Stimulated activated CD4-positive, alpha-beta T cell treated with anti-CD3 and anti-CD28 coated beads, Interleukin-1b, Interleukin-23, amount 100 ng/mL, for 1 hour (primary cell): Measurements from ENCODE around the gene GRAP2.
"Not testable (repeated sequence)": the region's sequence is repeated elsewhere in the genome, so short reads cannot be mapped to it uniquely, and the experiment has no call there.

Experiments
- DNase-seq, 2 donors: peaks; one replicate each; pipeline ENCODE4 v3.0.0-alpha.2; 2020; ENCODE audit warnings: low read depth in 2 of 2

The GRAP2 gene

DNA sequence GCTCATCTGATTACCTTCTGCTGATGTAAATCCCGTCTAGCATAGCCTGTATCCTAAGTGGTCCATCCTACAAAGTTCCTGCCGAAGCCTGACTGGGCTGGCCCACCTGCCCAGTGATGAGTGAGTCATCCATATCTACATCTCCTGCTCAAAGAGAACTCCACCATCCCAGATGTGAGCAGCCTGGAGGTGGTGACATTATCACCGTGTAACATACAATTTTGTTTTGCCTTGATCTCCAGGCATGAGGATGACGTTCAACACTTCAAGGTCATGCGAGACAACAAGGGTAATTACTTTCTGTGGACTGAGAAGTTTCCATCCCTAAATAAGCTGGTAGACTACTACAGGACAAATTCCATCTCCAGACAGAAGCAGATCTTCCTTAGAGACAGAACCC, 64.9 kb downstream of the GRAP2 start:
- DNase-seq, result no peak

DNA sequence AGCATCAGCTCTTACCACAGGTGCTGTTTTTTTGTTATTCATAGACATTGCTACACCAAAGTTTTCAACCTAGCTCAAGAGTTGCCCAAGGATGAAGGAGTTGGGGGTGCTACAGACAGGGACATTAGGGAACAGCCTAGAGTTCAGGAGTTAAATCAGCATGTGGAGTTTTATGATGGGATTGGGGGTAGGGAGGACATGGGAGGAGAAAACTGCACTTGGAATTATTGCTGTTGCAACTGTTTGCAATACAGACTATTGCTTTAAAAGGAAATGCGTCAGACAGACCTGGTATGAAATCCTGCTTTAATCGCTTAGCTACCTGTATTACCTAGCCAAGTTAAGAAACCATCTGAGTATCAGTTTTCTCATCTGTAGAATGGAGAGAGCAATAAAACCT, 65.6 kb downstream of the GRAP2 start:
- no peak for DNase-seq

DNA sequence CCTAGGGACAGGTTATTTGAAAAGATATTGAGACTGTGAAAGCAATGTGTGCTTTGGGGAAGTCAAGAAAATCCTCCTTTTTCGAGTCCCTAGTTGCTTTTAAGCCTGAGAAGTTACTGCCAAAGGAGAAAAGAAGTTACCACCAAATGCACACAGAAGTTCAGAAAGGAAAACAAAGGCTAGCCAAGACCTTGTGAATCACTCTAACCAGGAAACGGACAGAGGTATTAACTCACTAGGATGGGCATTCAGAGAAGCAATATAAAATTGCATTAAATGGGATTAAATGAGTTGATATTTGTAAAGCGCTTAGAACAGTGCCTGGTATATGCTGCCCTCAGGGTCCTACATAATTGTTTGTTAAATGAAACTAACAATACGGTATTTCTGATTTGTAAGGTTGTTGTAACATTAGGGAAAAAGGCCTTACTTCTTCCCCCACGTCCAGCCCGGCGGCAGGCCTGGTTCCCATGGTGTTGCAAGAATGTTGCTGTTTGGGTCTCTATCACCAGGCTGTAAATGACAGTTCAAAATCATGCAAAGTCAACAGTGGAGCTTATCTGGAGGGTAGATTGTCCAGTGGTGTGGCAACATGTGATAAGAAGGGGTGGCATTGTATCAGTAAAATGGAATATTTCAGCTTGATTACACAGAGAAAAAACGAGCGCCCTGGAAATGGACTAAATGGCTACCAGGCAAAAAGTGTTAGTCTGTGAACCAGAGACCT, 66.4 kb downstream of the GRAP2 start:
- no peak for DNase-seq

DNA sequence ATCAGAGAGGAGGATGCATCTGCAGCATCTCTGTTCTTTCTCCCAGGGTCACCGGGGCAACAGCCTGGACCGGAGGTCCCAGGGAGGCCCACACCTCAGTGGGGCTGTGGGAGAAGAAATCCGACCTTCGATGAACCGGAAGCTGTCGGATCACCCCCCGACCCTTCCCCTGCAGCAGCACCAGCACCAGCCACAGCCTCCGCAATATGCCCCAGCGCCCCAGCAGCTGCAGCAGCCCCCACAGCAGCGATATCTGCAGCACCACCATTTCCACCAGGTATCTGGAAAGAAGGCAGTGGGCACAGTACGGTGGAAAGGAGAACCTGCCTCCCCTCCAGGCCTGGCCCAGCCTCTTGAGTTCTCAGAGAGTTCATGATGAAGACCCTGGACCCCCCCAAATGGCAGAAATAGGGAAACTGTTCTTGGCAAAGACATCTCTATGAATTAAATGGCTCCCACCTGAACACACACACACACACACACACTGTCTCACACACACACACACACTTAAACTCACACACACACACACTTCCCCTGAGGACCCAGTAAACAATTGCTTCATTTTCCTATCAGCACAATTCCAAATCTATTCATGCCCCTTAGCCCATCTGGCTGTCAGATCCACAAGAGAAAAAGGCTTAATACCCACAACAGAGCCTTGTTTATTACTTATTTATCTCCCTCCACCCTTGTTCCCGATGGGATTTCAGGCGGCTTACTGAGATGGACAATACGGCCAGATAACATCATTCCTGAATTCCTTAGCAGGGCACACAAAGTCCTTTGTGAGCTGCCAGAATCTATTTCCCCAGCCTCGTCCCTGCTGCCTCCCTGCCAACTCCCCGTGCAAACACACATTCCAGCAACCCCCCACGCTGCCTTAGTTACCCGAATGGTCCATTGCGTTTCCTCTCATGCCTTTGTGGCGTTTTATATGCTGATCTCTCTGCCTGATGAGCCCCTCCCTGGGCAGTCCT, 67.4 kb downstream of the GRAP2 start:
- DNase-seq, result no peak

DNA sequence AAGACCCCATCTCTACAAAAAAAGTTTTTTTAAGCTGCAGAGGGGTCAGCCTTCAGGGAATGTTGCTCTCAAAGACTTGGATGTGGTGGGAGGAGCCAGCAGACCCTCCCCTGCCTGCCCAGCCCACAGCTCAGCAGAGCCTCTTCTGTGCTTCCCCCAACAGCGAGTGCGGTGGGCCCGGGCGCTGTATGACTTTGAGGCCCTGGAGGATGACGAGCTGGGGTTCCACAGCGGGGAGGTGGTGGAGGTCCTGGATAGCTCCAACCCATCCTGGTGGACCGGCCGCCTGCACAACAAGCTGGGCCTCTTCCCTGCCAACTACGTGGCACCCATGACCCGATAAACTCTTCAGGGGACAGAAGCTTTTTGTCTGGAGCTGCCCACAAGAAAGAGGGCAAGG, 69.9 kb downstream of the GRAP2 start:
- DNase-seq, result no peak

DNA sequence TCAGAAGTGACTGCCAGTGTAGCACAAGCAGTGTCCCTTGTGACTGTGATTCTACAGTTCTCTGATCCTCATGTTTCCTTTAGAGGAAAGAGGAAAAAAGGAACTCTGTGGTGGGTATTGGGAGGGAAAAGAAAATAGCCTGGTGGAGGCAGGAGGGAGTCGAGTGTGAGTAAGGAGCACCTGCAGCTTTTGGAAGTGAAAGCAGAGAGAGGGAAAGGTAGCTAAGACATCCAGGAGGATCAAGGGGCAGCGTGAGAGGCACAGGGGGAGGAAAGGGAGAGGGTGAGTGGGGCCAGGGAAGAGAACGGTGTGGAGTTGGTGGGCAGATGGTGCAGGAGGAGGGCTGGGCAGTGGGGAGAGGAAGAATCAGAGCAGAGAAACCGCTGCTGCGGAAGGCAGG, 71.8 kb downstream of the GRAP2 start:
- DNase-seq, result no peak

DNA sequence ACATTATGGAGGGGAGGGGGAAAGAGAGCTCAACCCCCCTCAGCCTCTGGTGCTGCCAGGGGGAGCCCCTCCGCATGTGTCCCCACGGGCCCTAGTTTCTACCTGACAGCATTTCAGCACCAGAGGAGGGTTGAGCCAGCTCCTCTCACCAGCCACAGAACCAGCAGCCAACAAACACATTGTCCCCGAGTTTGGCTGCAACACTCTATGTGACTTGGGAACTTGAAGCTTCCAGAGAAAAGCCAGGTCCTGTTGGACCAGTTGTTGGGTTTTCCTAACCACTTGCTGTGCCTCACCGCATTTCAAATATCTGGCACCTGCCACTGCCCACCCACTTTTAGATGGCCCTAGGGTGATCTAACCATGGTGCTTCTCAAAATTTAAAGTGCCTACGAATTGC, 72.8 kb downstream of the GRAP2 start:
- no peak for DNase-seq

DNA sequence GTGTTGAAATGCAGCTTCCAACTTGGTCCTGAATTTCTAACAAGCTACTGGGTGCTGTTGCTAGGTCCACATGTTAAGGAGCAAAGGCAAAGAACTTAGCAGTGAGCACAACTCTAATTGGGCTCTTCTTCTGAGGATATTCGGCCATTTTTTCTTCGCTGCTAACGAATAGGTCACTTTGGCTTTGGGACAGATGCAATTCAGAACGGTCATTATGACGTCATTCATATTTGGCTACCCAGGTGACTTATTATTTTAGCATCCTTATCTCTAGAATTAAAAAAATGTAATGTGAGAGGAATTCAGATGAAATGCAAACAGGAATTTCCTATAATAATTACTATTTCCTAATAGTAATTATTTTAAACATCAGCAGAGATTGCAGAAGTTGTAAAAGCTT, 73.2 kb downstream of the GRAP2 start:
- DNase-seq, result no peak

DNA sequence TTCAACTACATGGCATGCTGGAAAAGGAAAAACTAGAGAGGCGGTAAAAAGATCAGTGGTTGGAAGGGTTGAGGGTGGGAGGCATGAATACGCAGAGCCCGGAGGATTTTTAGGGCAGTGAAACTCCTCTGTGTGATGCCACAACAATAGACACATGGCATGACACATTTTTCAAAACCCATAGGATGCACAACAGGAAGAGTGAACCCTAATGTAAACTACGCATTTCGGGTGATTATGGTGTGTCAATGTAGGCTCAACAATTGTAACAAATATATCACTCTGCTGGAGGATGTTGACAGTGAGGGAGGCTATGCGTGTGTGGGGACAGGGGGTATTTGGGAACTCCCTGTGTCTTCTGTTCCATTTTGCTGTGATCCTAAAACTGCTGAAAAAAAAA, 78.2 kb downstream of the GRAP2 start:
- DNase-seq, result no peak

DNA sequence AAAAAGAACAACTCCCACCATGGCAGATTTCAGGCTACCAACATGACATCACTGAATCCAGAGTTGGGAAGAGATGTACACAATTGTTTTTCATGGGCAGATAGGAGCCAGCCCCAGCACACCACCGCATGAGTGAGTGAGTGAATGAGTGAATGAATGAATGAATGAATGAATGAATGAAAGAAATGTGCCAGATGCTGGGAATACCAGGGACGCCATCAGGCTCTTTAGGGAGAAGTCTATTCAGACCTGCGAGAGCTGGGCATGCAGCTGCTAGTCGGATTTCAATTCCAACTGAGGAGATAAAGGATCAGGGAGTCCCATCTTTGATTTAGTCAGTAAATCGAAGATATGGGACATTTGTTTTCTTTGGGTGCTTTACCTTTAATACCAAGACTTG, 78.6 kb downstream of the GRAP2 start:
- no peak for DNase-seq

DNA sequence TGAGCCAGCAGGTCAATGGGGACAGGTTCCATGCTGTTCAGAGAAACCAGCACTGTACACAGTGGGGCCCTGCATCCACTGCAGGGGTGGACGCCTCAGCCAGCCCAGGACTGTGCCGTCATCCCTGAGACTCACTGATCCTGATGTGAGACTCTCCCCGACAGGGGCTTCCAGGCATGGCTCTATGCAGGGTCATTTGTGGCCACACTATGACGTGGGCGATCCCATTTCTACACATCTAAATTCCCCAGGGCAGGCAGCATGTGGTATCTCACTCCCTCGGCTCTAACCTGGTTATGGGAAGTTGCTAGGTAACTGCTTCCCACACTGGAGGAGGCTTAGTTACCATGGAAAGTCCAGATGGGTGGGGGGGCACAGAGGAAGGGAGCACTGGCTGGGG, 79.7 kb downstream of the GRAP2 start:
- no peak for DNase-seq

DNA sequence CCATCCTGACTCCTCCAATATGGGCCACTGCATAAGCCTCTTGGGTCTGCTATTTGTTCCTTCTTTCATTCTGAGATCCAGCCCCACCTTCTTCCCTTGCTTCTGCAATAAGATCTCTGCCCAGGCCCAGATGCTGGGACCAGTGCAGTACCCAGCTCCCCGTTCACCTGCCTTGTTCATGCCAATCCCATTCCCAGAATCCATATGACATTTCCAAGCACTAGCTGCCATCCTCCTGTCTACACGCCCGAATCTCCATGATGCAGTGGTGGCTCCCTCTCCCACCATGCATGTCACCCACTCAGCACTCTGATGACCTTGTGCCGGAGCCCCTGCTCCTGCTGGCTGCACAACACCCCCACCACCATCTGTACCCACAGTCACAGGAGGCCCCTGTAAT, 82.5 kb downstream of the GRAP2 start:
- no peak for DNase-seq

DNA sequence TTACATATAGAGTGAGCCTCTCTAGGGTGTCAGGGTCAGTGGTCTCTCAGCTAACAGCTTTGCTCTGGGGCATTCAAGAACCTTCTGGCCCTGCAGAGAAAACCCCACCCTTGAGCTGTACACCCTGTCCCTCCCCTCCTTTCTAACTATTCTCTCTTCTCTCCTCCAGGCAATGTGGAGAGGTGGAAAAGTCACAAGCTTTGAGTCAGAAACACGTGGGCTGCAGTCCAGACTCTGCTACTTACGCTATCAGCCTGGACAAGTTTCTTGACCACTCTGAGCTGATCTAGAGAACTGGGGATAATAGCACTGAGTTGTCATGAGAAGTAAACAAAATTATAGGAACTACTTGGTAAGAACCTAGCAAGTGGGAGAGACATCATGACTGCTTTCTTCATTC, 83.1 kb downstream of the GRAP2 start:
- DNase-seq, result no peak

DNA sequence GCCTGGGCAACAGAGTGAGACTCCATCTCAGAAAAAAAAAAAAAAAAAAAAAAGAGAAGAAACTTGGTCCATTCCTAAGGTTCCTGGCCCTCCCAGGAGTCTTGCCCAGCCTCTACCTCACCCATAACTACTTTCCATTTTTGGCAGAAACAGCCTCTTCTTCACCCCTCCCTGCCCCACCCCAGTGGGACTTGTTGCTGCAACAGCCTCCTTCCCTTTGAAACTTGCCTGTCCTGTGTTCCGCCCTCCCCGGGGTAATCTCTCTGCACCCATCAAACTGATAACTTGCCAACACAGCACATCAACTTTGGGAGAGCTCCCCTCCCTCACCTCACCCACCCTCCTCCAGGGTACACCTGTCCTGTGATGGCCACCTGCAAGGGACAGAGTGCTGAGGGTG, 83.9 kb downstream of the GRAP2 start:
- no peak for DNase-seq

DNA sequence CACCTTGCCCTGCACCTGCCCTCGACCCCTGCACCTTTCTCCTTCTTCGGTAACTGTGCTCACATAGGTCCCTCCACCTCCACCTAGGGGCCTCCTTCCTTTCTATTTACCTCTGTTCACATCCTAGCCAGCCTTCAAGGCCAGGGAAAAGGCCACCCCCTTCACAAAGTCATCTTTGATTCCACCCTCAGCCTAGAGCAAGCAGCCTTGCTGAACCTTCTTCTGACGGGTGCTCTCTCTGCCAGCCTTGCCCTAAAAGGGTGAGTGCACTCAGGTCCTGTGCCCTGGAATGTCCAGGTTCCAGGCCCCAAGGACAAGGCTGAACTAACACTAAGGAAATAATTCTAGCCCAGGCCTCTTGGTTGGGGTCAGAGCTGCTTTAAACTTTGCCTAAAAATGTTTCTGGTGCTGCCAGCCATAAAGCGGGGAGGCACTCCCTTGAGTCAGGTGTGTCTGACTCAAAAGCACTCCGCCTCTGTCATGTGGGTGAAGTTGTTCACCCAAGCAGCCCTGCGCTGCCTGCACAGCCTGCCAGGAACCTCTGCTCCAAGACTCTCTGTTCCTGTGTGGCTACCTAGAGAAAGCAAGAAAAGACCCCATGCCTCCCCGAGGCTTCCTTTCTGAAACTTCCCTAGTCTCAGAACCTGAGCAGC, 84.6 kb downstream of the GRAP2 start:
- DNase-seq, result no peak

DNA sequence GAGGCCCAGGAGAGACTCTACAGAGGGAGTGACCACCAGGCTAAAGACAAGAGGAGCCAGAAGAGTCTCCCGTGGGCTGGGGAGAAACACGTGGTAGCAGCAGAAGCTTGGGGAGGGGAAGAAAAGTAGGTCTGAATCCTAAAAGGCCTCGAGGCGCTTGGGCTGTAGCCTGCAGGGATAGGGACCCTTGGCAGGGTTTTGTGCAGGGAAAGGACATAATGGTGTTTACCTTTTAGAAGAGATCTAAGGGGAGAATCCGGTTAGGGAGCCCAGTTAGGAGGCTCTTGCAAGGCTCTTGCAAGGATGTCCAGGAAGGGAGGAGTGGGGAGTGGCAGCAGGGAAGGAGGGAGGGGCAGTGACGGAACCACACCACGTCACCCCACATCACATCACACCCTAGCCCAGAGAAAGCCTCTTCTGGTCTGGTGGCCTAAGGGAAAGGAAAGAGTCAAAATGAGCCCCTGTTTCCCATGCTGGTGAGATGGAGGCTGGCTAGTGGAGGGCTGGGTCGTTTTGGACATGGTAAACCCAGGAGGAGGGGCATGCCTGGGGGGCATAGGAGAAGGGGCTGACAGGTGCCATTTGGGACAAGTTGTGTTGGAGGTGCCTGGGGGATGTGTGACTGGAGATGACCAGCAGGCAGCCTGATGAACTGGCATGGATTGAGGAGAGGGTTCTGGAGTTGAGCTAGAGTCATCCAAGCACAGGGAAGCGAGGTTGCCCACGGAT, 87.7 kb downstream of the GRAP2 start:
- DNase-seq, result no peak

DNA sequence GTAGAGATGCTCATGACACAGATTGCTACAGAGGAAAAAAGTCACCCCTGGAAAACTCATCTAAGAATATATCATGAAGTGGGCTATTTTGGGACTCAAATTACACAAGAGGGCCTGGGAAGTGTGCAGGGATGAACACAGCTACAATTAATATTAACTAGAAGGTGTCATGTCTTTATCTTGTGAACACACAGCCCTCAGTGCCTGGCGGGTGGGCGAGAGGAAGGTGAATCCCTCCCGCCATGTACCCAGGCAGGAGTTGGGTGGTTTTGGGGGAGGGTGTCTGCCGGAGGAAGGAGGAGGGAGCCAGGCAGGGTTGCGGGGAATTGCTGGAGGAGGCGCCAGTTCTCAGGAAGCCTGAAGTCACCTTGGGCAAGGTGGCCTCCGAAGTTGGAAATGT, 88.7 kb downstream of the GRAP2 start:
- DNase-seq, result no peak

DNA sequence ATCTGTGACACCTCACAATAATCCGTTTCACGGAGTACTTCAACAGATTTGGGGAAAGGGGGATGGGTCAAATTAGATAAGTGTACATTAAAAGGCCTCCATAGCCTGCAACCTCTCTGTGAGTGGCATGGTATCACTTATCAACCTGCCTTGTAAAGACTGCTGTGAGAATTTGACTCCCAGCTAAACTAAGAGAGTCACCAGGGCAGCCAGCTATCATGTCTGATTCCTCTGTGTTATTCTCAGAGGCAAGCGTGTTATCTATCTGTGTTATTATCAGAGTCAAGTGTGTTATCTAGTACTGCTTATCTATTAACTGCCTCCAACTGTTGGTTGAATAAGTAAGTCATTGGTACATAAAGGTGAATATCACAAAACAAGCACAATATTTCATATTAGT, 89.8 kb downstream of the GRAP2 start:
- DNase-seq, result no peak

DNA sequence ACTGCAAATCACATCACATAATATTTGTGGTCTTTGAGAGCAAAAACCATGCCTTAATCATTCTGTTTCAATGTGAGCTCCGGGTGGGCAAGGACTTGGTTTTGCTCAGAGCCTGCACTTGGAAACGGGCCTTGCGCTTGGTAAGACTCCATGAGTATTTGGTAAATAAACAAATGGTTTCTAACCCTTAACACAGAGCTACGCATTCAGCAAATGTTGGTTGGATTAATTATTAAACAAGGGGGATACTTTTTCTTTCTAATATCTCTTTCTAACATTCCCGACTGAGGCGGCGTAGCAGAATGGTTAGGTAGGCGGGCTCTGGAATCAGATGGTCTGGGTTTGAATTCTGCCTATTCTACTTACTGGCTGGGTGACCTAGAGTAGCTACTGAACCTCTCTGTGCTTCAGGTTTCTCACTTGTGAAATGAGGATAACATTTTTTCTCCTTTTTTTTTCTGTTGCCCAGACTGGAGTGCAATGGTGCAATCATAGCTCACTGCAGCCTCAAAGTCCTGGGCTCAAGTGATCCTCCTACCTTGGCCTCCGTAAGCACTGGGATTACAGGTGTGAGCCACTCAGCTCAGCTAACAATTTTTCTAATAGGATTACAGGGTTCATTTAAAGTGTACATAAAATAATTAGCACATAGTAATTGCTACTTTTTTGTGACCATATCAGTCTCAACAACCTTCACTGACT, 90.4 kb downstream of the GRAP2 start:
- DNase-seq, result no peak

DNA sequence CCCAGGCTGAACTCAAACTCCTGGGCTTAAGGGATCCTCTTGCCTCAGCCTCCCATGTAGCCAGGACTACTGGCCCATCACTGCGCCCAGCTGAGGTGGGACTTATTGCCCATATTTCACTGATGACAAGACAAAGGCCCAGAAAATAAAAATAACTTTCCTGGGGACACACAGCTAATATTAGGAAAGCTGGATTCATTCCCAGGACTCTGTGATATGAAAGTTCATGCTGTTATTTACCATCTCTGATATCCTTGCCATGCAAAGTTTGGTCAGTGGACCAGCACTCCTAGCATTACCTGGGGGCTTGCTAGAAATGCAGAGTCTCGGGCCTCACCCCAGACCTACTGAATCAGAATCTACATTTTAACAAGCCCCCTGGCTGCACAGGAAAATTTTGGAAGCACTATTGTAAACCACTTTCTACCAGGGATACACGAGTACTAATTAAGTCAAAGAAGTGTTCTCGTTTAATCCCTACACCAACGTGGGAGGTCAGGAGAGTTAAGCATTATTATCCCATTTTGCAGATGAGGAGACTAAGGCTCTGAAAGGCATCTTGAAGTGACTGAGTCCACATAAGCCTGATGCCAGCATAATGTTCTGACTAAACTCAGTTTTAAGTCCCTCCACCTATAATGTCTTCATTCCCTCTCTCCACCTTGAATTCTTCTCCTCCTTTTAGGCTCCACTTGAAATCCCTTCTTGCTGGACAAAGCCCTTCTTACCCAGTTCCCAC, 91.4 kb downstream of the GRAP2 start:
- DNase-seq, result no peak

DNA sequence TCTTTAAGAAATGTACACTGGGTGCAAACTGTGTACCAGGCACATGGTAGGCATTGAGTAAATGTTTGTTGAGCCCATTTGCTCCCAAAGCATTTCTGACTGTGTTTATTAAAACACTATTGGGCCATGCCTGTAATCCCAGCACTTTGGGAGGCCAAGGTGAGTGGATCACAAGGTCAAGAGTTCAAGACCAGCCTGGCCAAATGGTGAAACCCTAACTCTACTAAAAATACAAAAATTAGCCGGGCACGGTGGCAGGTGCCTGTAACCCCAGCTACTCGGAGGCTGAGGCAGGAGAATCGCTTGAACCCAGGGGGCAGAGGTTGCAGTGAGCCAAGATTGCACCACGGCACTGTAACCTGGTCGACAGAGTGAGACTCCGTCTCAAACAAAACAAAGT, 92.0 kb downstream of the GRAP2 start:
- not testable (repeated sequence) for DNase-seq
